CD4-positive, alpha-beta T cell treated with Interleukin-12 subunit alpha and Interleukin-12 subunit beta, for 1 hour (primary cell): Measurements from ENCODE around the gene HIPK3.

ENCODE experiments used
- DNase-seq: peaks from one replicate; pipeline ENCODE4 v3.0.0-alpha.2; 2020

Gene HIPK3

GRCh38 chr11:33399421-33399820 lies 142.2 kb downstream of the HIPK3 start:
- no peak for DNase-seq

GRCh38 chr11:33402066-33402465 lies 144.9 kb downstream of the HIPK3 start:
- no peak for DNase-seq

- no peak for DNase-seq
Observed at GRCh38 chr11:33403344-33403743, 146.2 kb downstream of the HIPK3 start.

- DNase-seq = no peak
Observed at GRCh38 chr11:33405834-33406602, 148.8 kb downstream of the HIPK3 start.
